GM23338 (cell line): ENCODE data around the gene ONECUT1. TPM values are rescaled to one million over a fixed set of nuclear protein-coding genes. Genes with fewer than 3 reads are reported as not detected.
A peak's percentile ranks its signal among the peaks of the same experiment; 100 is the strongest.

Experiments used
- ATAC-seq: fragments of 200-7000 bp; cut with Tn5 transposase; 3 replicates; pipeline ENCODE4 v1.9.1; 2020
- DNase-seq: peaks from one replicate; pipeline ENCODE4 v3.0.0-alpha.2; 2015; ENCODE audit warnings: low spot score
- H2AFZ ChIP-seq: fragments of 200-600 bp; sonication (generic); 2 replicates; pipeline ENCODE4 v1.8.0; 2016; ENCODE audit warnings: antibody characterized with exemption, mild to moderate bottlenecking, moderate library complexity
- H3F3A ChIP-seq: fragments of 200-600 bp; sonication (generic); replicated peaks from 2 replicates; pipeline ENCODE4 v1.8.0; 2017; ENCODE audit warnings: antibody characterized with exemption, mixed run types, low read depth
- H3K27ac ChIP-seq: fragments of 200-600 bp; sonication (generic); 2 replicates; pipeline ENCODE4 v1.6.1; 2016; ENCODE audit warnings: low read depth
- H3K27me3 ChIP-seq: fragments of 200-600 bp; sonication (generic); 2 replicates; pipeline ENCODE4 v1.8.0; 2016; ENCODE audit warnings: mild to moderate bottlenecking, mixed run types, moderate library complexity; ENCODE audit not compliant: insufficient read depth
- H3K36me3 ChIP-seq: fragments of 200-600 bp; sonication (generic); 2 replicates; pipeline ENCODE4 v1.8.0; 2016; ENCODE audit warnings: mild to moderate bottlenecking; ENCODE audit not compliant: insufficient read depth
- H3K4me1 ChIP-seq: fragments of 200-600 bp; sonication (generic); 2 replicates; pipeline ENCODE4 v1.8.0; 2016; ENCODE audit warnings: mild to moderate bottlenecking, moderate library complexity; ENCODE audit not compliant: insufficient read depth
- H3K4me2 ChIP-seq: fragments of 200-600 bp; sonication (generic); 2 replicates; pipeline ENCODE4 v1.7.1; 2017; ENCODE audit warnings: mixed run types
- H3K4me3 ChIP-seq: fragments of 200-600 bp; sonication (generic); 2 replicates; pipeline ENCODE4 v1.6.1; 2016; ENCODE audit warnings: mixed run types
- H3K79me2 ChIP-seq: fragments of 200-600 bp; sonication (generic); replicated peaks from 2 replicates; pipeline ENCODE4 v1.8.0; 2017; ENCODE audit warnings: mild to moderate bottlenecking; ENCODE audit not compliant: insufficient read depth
- H3K9me2 ChIP-seq: fragments of 200-600 bp; sonication (generic); 2 replicates; pipeline ENCODE4 v1.8.0; 2017; ENCODE audit not compliant: insufficient read depth
- H4K20me1 ChIP-seq: fragments of 200-600 bp; sonication (generic); replicated peaks from 2 replicates; pipeline ENCODE4 v1.8.0; 2017; ENCODE audit warnings: mild to moderate bottlenecking; ENCODE audit not compliant: insufficient read depth
- H3K27ac Mint-ChIP-seq: 2 replicates; pipeline ENCODE4 v1.8.0; 2020; ENCODE audit warnings: inconsistent platforms, mild to moderate bottlenecking, moderate library complexity, mixed read lengths
- H3K27me3 Mint-ChIP-seq: 3 replicates; pipeline ENCODE4 v1.8.0; 2022; ENCODE audit warnings: low read depth, mild to moderate bottlenecking, moderate library complexity, mixed read lengths, inconsistent platforms; ENCODE audit not compliant: insufficient read depth, poor library complexity
- H3K36me3 Mint-ChIP-seq: 3 replicates; pipeline ENCODE4 v1.8.0; 2021; ENCODE audit warnings: low read depth, mild to moderate bottlenecking, inconsistent platforms, moderate library complexity, mixed read lengths
- H3K4me1 Mint-ChIP-seq: 3 replicates; pipeline ENCODE4 v1.8.0; 2020; ENCODE audit warnings: mild to moderate bottlenecking, inconsistent platforms, mixed read lengths
- H3K4me3 Mint-ChIP-seq: 3 replicates; pipeline ENCODE4 v1.8.0; 2021; ENCODE audit warnings: moderate library complexity, mild to moderate bottlenecking, inconsistent platforms, mixed read lengths
- H3K9me3 Mint-ChIP-seq: 3 replicates; pipeline ENCODE4 v1.8.0; 2020; ENCODE audit warnings: moderate library complexity, mild to moderate bottlenecking, inconsistent platforms, mixed read lengths
- CREB1 ChIP-seq: fragments of 250-450 bp; sonication (Bioruptor Pico); IDR thresholded peaks from 2 replicates; pipeline ENCODE4 v1.5.0; 2020; ENCODE audit warnings: low read depth, mild to moderate bottlenecking, moderate library complexity
- EZH2 ChIP-seq: fragments of 200-600 bp; sonication (generic); IDR thresholded peaks from one replicate; pipeline ENCODE4 v1.8.0; 2017; ENCODE audit warnings: antibody characterized with exemption, mild to moderate bottlenecking, low read depth; ENCODE audit not compliant: unreplicated experiment
- EZH2phosphoT487 ChIP-seq: fragments of 200-600 bp; sonication (generic); IDR thresholded peaks from one replicate; pipeline ENCODE4 v1.8.1; 2018; ENCODE audit warnings: antibody characterized with exemption; ENCODE audit not compliant: unreplicated experiment
- JUNB ChIP-seq: IDR thresholded peaks from one replicate; pipeline ENCODE4 v1.6.1; 2016; ENCODE audit warnings: antibody characterized with exemption; ENCODE audit not compliant: unreplicated experiment
- NANOG ChIP-seq: IDR thresholded peaks from 2 replicates; pipeline ENCODE4 v1.6.1; 2016; ENCODE audit warnings: antibody characterized with exemption, borderline replicate concordance
- POLR2AphosphoS5 ChIP-seq: IDR thresholded peaks from 2 replicates; pipeline ENCODE4 v1.6.1; 2016; ENCODE audit warnings: antibody characterized with exemption, low read depth
- STAT1 ChIP-seq: IDR thresholded peaks from one replicate; pipeline ENCODE4 v1.6.1; 2016; ENCODE audit warnings: antibody characterized with exemption; ENCODE audit not compliant: unreplicated experiment
- ZNF114 ChIP-seq: fragments of 250-450 bp; sonication (Bioruptor Pico); IDR thresholded peaks from 2 replicates; pipeline ENCODE4 v1.5.0; 2020; ENCODE audit warnings: mild to moderate bottlenecking, moderate library complexity
- ZNF331 ChIP-seq: fragments of 250-450 bp; sonication (Bioruptor Pico); IDR thresholded peaks from 2 replicates; pipeline ENCODE4 v1.5.0; 2020; ENCODE audit warnings: low read depth, mild to moderate bottlenecking, moderate library complexity
- polyA plus RNA-seq: library from polyadenylated mRNA; unstranded; fragments of >200 nt; fragmentation: Nextera tagmentation; extraction: Ambion mirVana; gene quantifications from 2 replicates; pipeline ENCODE4 v1.2.1, GENCODE V29; 2016
- total RNA-seq: library from RNA; depleted of rRNA; stranded (reverse); fragments of >200 nt; shearing (Covaris generic); gene quantifications from 2 replicates; pipeline ENCODE4 v1.2.3, GENCODE V29; 2014
- TF ChIP-seq, protein P1 (sequence below): fragments of 250-450 bp; sonication (Bioruptor Pico); IDR thresholded peaks from 2 replicates; pipeline ENCODE4 v1.5.0; 2020; ENCODE audit warnings: mild to moderate bottlenecking, moderate library complexity
- TF ChIP-seq, protein P2 (sequence below), 2 experiments: fragments of 200-600 bp in 1 of 2; sonication (generic) in 1 of 2; conservative IDR thresholded peaks; 2 replicates each; pipeline versions ENCODE4 v1.5.1 to v1.6.1; 2016 to 2017; ENCODE audit warnings: antibody characterized with exemption in 2 of 2, low read depth in 2 of 2, mild to moderate bottlenecking in 2 of 2, moderate library complexity in 1 of 2
- TF ChIP-seq, protein P3 (sequence below): IDR thresholded peaks from one replicate; pipeline ENCODE4 v1.6.1; 2018; ENCODE audit warnings: antibody characterized with exemption; ENCODE audit not compliant: unreplicated experiment
- TF ChIP-seq, protein P4 (sequence below): IDR thresholded peaks from 2 replicates; pipeline ENCODE4 v1.6.1; 2016; ENCODE audit warnings: antibody characterized with exemption

The ONECUT1 gene
- total and polyA plus RNA-seq, 2 experiments from 2014 or later = 4.3 to 9.4 TPM

DNA sequence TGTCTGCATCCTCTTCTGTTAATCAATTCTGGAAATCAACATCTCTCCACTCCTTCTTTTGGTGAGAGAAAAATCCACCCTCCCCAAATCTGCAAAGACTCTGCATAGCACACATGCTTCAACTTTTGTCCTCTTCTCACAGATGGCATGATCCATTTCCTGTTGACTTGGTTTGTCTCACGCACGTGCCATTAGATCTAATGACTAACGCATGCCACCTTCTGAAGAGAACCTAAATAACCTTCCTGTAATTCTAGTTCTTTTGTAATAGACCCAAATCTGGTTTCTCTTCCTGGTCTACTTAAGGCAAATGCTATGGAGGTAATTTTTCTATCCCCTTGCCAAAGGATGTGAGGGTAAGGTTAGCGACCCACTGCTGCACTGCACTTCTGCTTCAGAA is 60.0 kb downstream of the ONECUT1 start:
- no peaks in the 10 kb centered on the region for H3K27me3 ChIP-seq
- no peak overlapping the region for H3K4me3 ChIP-seq
- no peak for ATAC-seq
- no peaks in the 10 kb centered on the region for H3K36me3 ChIP-seq
- no peaks in the 10 kb centered on the region for H3K79me2 ChIP-seq
- peak overlapping the region; percentile 5; the same call in 1 of the 2 replicates for H2AFZ ChIP-seq
- Mint-ChIP-seq H3K9me3 (no peaks in the 10 kb centered on the region; the same call in 2 of the 3 replicates), H3K4me3 (no peak overlapping the region), H3K4me1 (peaks cover 18% of the 10 kb centered on the region), H3K27me3 (peaks cover 1% of the 10 kb centered on the region), H3K36me3 (no peaks in the 10 kb centered on the region; the same call in 2 of the 3 replicates), H3K27ac (peak overlapping the region; percentile 65; the same call in 1 of the 2 replicates)
- TF ChIP-seq ZNF331 (CRISPR knock-in tag) (no peak), POLR2AphosphoS5 (no peak), ZNF114 (CRISPR knock-in tag) (no peak), EZH2 (no peak), NANOG (no peak), EZH2phosphoT487 (no peak), JUNB (no peak), CREB1 (no peak), STAT1 (no peak)
- TF ChIP-seq, protein P1, sequence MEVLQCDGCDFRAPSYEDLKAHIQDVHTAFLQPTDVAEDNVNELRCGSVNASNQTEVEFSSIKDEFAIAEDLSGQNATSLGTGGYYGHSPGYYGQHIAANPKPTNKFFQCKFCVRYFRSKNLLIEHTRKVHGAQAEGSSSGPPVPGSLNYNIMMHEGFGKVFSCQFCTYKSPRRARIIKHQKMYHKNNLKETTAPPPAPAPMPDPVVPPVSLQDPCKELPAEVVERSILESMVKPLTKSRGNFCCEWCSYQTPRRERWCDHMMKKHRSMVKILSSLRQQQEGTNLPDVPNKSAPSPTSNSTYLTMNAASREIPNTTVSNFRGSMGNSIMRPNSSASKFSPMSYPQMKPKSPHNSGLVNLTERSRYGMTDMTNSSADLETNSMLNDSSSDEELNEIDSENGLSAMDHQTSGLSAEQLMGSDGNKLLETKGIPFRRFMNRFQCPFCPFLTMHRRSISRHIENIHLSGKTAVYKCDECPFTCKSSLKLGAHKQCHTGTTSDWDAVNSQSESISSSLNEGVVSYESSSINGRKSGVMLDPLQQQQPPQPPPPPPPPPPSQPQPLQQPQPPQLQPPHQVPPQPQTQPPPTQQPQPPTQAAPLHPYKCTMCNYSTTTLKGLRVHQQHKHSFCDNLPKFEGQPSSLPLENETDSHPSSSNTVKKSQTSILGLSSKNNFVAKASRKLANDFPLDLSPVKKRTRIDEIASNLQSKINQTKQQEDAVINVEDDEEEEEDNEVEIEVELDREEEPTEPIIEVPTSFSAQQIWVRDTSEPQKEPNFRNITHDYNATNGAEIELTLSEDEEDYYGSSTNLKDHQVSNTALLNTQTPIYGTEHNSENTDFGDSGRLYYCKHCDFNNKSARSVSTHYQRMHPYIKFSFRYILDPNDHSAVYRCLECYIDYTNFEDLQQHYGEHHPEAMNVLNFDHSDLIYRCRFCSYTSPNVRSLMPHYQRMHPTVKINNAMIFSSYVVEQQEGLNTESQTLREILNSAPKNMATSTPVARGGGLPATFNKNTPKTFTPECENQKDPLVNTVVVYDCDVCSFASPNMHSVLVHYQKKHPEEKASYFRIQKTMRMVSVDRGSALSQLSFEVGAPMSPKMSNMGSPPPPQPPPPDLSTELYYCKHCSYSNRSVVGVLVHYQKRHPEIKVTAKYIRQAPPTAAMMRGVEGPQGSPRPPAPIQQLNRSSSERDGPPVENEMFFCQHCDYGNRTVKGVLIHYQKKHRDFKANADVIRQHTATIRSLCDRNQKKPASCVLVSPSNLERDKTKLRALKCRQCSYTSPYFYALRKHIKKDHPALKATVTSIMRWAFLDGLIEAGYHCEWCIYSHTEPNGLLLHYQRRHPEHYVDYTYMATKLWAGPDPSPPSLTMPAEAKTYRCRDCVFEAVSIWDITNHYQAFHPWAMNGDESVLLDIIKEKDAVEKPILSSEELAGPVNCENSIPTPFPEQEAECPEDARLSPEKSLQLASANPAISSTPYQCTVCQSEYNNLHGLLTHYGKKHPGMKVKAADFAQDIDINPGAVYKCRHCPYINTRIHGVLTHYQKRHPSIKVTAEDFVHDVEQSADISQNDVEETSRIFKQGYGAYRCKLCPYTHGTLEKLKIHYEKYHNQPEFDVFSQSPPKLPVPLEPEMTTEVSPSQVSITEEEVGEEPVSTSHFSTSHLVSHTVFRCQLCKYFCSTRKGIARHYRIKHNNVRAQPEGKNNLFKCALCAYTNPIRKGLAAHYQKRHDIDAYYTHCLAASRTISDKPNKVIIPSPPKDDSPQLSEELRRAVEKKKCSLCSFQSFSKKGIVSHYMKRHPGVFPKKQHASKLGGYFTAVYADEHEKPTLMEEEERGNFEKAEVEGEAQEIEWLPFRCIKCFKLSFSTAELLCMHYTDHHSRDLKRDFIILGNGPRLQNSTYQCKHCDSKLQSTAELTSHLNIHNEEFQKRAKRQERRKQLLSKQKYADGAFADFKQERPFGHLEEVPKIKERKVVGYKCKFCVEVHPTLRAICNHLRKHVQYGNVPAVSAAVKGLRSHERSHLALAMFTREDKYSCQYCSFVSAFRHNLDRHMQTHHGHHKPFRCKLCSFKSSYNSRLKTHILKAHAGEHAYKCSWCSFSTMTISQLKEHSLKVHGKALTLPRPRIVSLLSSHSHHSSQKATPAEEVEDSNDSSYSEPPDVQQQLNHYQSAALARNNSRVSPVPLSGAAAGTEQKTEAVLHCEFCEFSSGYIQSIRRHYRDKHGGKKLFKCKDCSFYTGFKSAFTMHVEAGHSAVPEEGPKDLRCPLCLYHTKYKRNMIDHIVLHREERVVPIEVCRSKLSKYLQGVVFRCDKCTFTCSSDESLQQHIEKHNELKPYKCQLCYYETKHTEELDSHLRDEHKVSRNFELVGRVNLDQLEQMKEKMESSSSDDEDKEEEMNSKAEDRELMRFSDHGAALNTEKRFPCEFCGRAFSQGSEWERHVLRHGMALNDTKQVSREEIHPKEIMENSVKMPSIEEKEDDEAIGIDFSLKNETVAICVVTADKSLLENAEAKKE (CRISPR knock-in tag) = no peak
- TF ChIP-seq, protein P2, sequence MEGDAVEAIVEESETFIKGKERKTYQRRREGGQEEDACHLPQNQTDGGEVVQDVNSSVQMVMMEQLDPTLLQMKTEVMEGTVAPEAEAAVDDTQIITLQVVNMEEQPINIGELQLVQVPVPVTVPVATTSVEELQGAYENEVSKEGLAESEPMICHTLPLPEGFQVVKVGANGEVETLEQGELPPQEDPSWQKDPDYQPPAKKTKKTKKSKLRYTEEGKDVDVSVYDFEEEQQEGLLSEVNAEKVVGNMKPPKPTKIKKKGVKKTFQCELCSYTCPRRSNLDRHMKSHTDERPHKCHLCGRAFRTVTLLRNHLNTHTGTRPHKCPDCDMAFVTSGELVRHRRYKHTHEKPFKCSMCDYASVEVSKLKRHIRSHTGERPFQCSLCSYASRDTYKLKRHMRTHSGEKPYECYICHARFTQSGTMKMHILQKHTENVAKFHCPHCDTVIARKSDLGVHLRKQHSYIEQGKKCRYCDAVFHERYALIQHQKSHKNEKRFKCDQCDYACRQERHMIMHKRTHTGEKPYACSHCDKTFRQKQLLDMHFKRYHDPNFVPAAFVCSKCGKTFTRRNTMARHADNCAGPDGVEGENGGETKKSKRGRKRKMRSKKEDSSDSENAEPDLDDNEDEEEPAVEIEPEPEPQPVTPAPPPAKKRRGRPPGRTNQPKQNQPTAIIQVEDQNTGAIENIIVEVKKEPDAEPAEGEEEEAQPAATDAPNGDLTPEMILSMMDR (conservative IDR thresholded peaks at IDR 0.05; ENCODE audit: low read depth in 2 of 2) = no peak
- TF ChIP-seq, protein P3, sequence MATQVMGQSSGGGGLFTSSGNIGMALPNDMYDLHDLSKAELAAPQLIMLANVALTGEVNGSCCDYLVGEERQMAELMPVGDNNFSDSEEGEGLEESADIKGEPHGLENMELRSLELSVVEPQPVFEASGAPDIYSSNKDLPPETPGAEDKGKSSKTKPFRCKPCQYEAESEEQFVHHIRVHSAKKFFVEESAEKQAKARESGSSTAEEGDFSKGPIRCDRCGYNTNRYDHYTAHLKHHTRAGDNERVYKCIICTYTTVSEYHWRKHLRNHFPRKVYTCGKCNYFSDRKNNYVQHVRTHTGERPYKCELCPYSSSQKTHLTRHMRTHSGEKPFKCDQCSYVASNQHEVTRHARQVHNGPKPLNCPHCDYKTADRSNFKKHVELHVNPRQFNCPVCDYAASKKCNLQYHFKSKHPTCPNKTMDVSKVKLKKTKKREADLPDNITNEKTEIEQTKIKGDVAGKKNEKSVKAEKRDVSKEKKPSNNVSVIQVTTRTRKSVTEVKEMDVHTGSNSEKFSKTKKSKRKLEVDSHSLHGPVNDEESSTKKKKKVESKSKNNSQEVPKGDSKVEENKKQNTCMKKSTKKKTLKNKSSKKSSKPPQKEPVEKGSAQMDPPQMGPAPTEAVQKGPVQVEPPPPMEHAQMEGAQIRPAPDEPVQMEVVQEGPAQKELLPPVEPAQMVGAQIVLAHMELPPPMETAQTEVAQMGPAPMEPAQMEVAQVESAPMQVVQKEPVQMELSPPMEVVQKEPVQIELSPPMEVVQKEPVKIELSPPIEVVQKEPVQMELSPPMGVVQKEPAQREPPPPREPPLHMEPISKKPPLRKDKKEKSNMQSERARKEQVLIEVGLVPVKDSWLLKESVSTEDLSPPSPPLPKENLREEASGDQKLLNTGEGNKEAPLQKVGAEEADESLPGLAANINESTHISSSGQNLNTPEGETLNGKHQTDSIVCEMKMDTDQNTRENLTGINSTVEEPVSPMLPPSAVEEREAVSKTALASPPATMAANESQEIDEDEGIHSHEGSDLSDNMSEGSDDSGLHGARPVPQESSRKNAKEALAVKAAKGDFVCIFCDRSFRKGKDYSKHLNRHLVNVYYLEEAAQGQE = no peak
- TF ChIP-seq, protein P4, sequence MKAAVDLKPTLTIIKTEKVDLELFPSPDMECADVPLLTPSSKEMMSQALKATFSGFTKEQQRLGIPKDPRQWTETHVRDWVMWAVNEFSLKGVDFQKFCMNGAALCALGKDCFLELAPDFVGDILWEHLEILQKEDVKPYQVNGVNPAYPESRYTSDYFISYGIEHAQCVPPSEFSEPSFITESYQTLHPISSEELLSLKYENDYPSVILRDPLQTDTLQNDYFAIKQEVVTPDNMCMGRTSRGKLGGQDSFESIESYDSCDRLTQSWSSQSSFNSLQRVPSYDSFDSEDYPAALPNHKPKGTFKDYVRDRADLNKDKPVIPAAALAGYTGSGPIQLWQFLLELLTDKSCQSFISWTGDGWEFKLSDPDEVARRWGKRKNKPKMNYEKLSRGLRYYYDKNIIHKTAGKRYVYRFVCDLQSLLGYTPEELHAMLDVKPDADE = no peak
- no peaks in the 10 kb centered on the region for H3K9me2 ChIP-seq
- H3F3A ChIP-seq = no peaks in the 10 kb centered on the region
- no peak overlapping the region for H3K27ac ChIP-seq
- no peaks in the 10 kb centered on the region for H4K20me1 ChIP-seq
- peaks cover 24% of the 10 kb centered on the region for H3K4me1 ChIP-seq
- no peak overlapping the region for H3K4me2 ChIP-seq
- DNase-seq = no peak
